ENCODE results near the gene DKK1. TPM values are rescaled to one million over a fixed set of nuclear protein-coding genes. Genes with fewer than 3 reads are reported as not detected.

DKK1 gene
- total RNA-seq, 4 donors from 2014 or later: 12.7 to 18.5 (median 15.8) TPM

- H3K4me3 ChIP-seq: no peak overlapping the region
Observed at GRCh38 chr10:52326382-52326781, 12.3 kb downstream of the DKK1 start.

DNA sequence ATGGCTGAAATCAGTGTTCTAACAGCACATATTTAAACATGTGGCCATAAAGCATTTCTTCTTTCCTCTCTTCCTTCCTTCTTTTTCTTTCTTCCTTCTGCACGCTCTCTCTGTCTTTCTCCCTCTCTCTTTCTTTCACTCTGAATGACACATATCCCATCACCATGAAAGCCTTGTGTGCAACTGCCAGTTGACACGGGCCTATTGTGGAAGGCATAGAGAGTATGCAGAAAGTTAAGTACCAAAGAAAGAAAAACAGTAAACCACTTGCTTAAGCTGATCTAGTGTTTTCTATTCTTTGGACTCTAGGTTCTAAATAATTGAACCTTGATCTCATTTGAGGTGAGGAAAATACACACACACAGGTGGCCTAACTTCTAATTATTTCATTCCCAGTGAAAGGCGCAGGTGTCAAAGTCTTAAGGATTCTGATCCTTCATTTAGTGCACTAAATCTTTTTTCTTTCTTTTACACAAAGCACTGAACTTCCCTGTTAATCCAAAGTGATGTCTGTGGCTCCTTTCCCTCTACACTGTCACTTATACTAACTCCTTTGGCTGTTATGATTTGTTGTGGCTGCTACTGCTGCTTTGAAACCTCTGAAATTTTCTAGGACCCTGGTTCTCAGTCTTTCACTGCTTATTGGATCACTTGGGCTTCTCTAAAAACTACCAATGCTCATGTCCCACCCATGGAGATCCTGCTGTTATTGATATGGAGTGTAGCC is 17.7 kb downstream of the DKK1 start:
- WGBS: 87% methylated on average over 3 of the region's 3 CpGs
- no peak for DNase-seq (ENCODE audit: low spot score in 2 of 2)
- Histone ChIP-seq H3K27me3 (no peaks in the 10 kb centered on the region), H3K4me3 (no peak overlapping the region), H3K9me3 (no peaks in the 10 kb centered on the region), H3K36me3 (no peaks in the 10 kb centered on the region), H3K27ac (no peak overlapping the region), H3K4me1 (no peaks in the 10 kb centered on the region)
- no peak for TF ChIP-seq EP300 (IDR thresholded peaks at IDR 0.05)
- TF ChIP-seq CTCF (IDR thresholded peaks at IDR 0.05): no peak
- no peak for TF ChIP-seq POLR2AphosphoS5 (IDR thresholded peaks at IDR 0.05)
- TF ChIP-seq POLR2A (IDR thresholded peaks at IDR 0.05): no peak

More at GRCh38 chr10:52326382-52326781, 12.3 kb downstream of the DKK1 start:
- no peak for DNase-seq (ENCODE audit: low spot score in 2 of 2)
- no peak overlapping the region for H3K27ac ChIP-seq
- H3K36me3 ChIP-seq: no peaks in the 10 kb centered on the region
- H3K4me1 ChIP-seq: no peaks in the 10 kb centered on the region
- H3K9me3 ChIP-seq: no peaks in the 10 kb centered on the region
- no peaks in the 10 kb centered on the region for H3K27me3 ChIP-seq
- no peak for TF ChIP-seq POLR2A (IDR thresholded peaks at IDR 0.05)
- no peak for TF ChIP-seq EP300 (IDR thresholded peaks at IDR 0.05)
- TF ChIP-seq POLR2AphosphoS5 (IDR thresholded peaks at IDR 0.05): no peak
- no peak for TF ChIP-seq CTCF (IDR thresholded peaks at IDR 0.05)
- WGBS: 67% methylated on average over 2 of the region's 2 CpGs

GRCh38 chr10:52332815-52333214 is 18.7 kb downstream of the DKK1 start:
- DNase-seq (ENCODE audit: low spot score in 2 of 2): no peak
- no peaks in the 10 kb centered on the region for H3K36me3 ChIP-seq
- H3K27ac ChIP-seq: no peak overlapping the region
- WGBS: 86% methylated on average over 5 of the region's 5 CpGs
- H3K27me3 ChIP-seq: no peaks in the 10 kb centered on the region
- TF ChIP-seq POLR2A (IDR thresholded peaks at IDR 0.05) (no peak), EP300 (IDR thresholded peaks at IDR 0.05) (no peak), POLR2AphosphoS5 (IDR thresholded peaks at IDR 0.05) (no peak), CTCF (IDR thresholded peaks at IDR 0.05) (no peak)
- H3K9me3 ChIP-seq: no peaks in the 10 kb centered on the region
- no peaks in the 10 kb centered on the region for H3K4me1 ChIP-seq
- no peak overlapping the region for H3K4me3 ChIP-seq

- H3K27ac ChIP-seq: no peak overlapping the region
- no peaks in the 10 kb centered on the region for H3K27me3 ChIP-seq
- H3K36me3 ChIP-seq: no peaks in the 10 kb centered on the region
- DNase-seq (ENCODE audit: low spot score in 2 of 2): no peak
- H3K9me3 ChIP-seq: no peaks in the 10 kb centered on the region
- WGBS: 80% methylated on average over 1 of the region's 1 CpG
- TF ChIP-seq CTCF (IDR thresholded peaks at IDR 0.05): no peak
- no peak for TF ChIP-seq POLR2AphosphoS5 (IDR thresholded peaks at IDR 0.05)
- TF ChIP-seq EP300 (IDR thresholded peaks at IDR 0.05): no peak
- TF ChIP-seq POLR2A (IDR thresholded peaks at IDR 0.05): no peak
- no peaks in the 10 kb centered on the region for H3K4me1 ChIP-seq
- H3K4me3 ChIP-seq: no peak overlapping the region
Observed at GRCh38 chr10:52334595-52334994, 20.5 kb downstream of the DKK1 start.

GRCh38 chr10:52335665-52336064 is 21.6 kb downstream of the DKK1 start:
- 69% methylated on average over 1 of the region's 1 CpG for WGBS
- Histone ChIP-seq H3K27me3 (no peaks in the 10 kb centered on the region), H3K36me3 (no peaks in the 10 kb centered on the region), H3K27ac (no peak overlapping the region), H3K9me3 (no peaks in the 10 kb centered on the region), H3K4me3 (no peak overlapping the region), H3K4me1 (no peaks in the 10 kb centered on the region)
- TF ChIP-seq EP300 (IDR thresholded peaks at IDR 0.05) (no peak), CTCF (IDR thresholded peaks at IDR 0.05) (no peak), POLR2AphosphoS5 (IDR thresholded peaks at IDR 0.05) (no peak), POLR2A (IDR thresholded peaks at IDR 0.05) (no peak)
- DNase-seq (ENCODE audit: low spot score in 2 of 2): no peak

Measured in suprapubic skin (tissue), 4 donors.